DOHH2 (cell line): ENCODE data around the gene RHO.

Experiments
- CTCF ChIP-seq: fragments of 200-600 bp; sonication (generic); IDR thresholded peaks from one replicate; pipeline ENCODE4 v1.5.1; 2014; ENCODE audit warnings: antibody characterized with exemption, mild to moderate bottlenecking, low read depth, low read length; ENCODE audit not compliant: poor library complexity, severe bottlenecking
- EZH2phosphoT487 ChIP-seq: fragments of 200-600 bp; sonication (generic); IDR thresholded peaks from 2 replicates; pipeline ENCODE4 v1.6.1; 2017; ENCODE audit warnings: borderline replicate concordance, mild to moderate bottlenecking, antibody characterized with exemption, low read length, moderate library complexity, mixed read lengths

- no peak for TF ChIP-seq CTCF
- no peak for TF ChIP-seq EZH2phosphoT487
Measured at GRCh38 chr3:129518038-129518561, 10.3 kb upstream of the RHO start.
